WI38 (cell line): ENCODE data around the gene CUX1.
"Not testable (repeated sequence)": the region's sequence is repeated elsewhere in the genome, so short reads cannot be mapped to it uniquely, and the experiment has no call there.

Source experiments
- H3K4me3 ChIP-seq: 2 replicates; pipeline ENCODE4 v1.5.1; 2011; ENCODE audit warnings: low read depth, mild to moderate bottlenecking, control low read depth, low read length
- TF ChIP-seq, protein P1 (sequence below): IDR thresholded peaks from 2 replicates; pipeline ENCODE4 v1.5.1; 2012; ENCODE audit warnings: low read depth, mild to moderate bottlenecking, control low read depth, low read length

Gene CUX1

DNA sequence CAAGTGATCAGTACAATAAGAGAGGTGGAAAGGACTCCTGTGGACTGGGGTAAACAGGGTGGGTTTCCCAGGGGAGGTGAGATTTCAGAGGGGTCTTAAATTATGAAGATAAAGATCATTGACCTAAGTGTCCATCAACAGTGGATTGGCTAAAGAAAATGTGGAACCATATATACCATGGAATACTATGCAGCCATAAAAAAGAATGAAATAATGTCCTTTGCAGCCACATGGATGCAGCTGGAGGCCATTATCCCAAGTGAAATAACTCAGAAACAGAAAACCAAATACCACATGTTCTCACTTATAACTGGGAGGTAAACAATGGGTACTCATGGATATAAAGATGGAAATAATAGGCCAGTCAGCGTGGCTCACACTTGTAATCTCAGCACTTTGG, 28.9 kb upstream of the CUX1 start:
- TF ChIP-seq, protein P1, sequence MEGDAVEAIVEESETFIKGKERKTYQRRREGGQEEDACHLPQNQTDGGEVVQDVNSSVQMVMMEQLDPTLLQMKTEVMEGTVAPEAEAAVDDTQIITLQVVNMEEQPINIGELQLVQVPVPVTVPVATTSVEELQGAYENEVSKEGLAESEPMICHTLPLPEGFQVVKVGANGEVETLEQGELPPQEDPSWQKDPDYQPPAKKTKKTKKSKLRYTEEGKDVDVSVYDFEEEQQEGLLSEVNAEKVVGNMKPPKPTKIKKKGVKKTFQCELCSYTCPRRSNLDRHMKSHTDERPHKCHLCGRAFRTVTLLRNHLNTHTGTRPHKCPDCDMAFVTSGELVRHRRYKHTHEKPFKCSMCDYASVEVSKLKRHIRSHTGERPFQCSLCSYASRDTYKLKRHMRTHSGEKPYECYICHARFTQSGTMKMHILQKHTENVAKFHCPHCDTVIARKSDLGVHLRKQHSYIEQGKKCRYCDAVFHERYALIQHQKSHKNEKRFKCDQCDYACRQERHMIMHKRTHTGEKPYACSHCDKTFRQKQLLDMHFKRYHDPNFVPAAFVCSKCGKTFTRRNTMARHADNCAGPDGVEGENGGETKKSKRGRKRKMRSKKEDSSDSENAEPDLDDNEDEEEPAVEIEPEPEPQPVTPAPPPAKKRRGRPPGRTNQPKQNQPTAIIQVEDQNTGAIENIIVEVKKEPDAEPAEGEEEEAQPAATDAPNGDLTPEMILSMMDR = no peak
- H3K4me3 ChIP-seq = no peak overlapping the region

DNA sequence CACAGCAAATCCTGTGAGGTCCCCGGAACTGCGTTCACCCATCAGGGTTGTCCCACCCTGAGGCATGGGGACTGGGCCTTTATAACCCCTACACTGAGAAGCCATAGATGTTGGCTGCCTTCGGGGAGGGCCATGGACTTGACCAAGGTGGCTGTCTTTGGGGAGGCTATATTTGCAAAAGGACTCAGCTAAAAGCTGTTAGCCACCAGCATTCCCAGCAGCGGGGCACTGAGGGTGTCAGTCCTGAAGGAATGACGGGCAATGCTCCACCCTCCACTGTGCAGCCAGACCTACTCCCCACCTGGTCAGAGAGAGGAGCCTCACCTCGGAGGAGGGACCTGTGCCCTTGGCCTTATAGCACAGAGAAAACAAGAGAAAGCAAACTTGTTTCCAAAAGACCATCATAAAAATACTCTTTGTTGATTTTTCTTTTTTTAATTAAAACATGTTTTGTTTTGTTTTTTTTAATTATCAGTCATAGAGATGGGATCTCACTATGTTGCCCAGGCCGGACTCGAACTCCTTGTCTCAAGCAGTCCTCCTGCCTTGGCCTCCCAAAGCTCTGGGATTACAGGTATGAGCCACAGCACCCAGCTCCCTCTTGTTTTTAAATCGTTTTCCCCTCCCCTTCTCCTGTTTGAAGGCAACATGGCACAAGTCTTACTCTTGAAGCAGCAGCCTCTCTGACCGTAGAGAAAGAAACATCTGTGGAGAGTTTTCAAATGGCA, 26.7 kb upstream of the CUX1 start:
- TF ChIP-seq, protein P1 = no peak
- H3K4me3 ChIP-seq = no peak overlapping the region

DNA sequence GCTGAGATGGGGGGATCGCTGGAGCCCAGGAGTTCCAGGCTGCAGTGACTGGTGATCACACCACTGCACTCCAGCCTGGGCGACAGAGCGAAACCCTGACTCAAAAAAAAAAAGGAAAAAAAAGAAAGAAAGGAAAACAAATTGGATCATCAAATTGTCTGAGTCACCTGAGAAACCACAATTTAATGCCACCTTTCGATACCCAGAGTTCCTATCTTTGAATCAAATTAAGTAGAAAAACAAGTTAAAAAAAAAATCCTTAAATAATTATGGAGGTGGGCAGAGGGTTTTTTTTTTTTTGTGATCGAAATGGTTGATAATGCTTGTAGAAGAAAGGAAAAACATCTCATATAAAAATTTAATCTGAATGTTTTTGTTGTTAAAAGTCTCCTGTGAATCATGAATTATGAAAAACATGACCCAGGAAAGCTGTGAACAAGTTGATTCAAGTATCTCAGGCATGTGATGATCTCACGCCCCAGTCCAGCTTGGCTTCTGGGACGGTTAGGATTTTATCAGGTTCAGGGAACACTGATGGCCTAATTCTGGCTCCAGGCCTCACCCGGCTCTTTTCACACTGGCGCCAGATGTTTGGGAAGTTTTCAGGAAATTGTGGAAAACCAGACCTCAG, 25.3 kb upstream of the CUX1 start:
- TF ChIP-seq, protein P1 = no peak
- no peak overlapping the region for H3K4me3 ChIP-seq

DNA sequence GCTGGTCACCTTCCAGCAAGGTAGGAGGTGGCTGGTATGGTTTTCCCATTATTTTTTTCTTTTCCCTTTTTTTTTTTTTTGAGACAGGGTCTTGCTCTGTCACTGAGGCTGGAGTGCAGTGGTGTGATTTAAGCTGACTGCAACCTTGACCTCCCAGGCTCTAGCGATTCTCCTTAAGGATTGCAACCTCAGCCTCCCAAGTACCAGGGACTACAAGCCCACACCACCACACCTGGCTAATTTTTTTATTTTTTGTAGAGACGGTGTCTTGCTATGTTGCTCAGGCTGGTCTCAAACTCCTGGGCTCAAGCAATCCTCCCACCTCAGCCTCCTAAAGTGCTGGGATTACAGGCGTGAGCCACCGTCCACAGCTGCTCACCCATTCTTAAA, 24.7 kb upstream of the CUX1 start:
- H3K4me3 ChIP-seq = not testable (repeated sequence)

DNA sequence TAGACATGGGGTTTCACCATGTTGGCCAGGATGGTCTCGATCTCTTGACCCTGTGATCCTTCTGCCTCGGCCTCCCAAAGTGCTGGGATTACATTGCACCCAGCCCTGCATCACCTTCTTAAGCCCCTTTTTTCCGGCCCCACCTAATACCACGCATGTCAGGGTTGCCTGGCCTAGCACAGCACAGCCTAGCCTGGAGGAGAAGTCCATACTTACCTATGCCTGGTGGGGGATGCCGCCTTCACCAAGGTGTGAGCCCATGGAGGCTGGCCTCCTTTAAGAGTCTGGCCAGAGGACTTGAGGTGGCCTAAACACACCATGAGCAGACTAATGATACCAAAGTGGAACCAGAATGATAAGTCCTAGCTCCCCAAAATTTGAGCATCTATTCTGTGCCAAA, 22.0 kb upstream of the CUX1 start:
- no peak overlapping the region for H3K4me3 ChIP-seq
- TF ChIP-seq, protein P1 = no peak

DNA sequence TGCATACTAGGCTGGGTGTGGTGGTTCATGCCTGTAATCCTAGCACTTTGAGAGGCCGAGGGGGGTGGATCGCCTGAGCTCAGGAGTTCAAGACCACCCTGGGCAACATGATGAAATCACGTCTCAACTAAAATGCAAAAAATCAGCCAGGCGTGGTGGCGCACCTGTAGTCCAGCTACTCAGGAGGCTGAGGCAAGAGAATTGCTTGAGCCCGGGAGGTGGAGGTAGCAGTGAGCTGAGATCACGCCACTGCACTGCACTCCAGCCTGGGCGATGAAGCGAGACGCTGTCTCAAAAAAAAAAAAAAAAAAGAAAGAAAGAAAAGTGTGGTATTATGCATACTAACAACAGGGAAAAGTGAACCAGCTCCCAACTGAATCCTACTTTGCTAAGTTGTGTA, 19.3 kb upstream of the CUX1 start:
- H3K4me3 ChIP-seq = not testable (repeated sequence)

DNA sequence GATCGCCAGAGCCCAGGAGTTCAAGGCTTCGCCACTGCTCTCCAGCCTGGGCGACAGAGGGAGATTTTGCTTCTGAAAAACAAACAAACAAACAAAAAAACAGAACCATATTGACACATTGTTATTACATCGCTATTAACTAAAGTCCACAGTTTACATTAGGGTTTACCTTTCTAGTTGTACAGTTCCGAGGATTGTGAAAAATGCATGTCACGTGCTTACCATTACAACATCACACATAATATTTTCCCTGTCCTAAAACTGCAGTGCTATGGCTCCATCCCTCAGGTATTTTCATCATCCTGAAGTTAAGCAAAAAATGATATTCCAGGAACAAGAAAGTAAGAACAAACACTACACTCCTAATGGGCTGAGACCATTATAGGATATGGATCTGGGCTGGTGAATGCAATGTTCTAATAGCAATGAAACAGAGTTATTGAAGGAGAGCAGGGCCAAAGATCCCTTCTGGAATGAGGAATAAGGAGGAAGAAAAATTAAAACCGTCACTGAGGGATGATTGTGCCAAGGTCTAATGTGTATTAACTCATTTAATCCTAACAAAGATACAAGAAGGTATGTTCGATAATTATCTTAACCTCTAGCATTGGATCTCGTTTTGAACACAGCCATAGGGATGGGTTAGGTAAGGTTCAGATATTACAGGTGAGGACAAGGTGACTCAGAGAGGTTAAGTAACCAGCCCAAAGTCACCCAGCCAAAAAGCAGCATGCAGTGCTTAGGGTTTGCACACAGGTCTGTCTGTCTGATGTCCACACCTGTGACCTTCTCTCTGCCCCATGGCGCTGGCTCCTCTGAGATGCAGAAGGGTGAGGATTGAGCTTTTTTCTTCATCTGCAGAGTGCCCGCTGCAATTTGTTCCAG, 14.0 kb upstream of the CUX1 start:
- no peak overlapping the region for H3K4me3 ChIP-seq
- TF ChIP-seq, protein P1 = no peak
